ENCODE data around the gene TAF10. TPM values are rescaled to one million over a fixed set of nuclear protein-coding genes. Genes with fewer than 3 reads are reported as not detected.

TAF10 gene
- total RNA-seq, 3 donors from 2014 or later (not counting 1 experiment from before 2014, with no cell fraction given) = 154 to 191 (median 158) TPM

DNA sequence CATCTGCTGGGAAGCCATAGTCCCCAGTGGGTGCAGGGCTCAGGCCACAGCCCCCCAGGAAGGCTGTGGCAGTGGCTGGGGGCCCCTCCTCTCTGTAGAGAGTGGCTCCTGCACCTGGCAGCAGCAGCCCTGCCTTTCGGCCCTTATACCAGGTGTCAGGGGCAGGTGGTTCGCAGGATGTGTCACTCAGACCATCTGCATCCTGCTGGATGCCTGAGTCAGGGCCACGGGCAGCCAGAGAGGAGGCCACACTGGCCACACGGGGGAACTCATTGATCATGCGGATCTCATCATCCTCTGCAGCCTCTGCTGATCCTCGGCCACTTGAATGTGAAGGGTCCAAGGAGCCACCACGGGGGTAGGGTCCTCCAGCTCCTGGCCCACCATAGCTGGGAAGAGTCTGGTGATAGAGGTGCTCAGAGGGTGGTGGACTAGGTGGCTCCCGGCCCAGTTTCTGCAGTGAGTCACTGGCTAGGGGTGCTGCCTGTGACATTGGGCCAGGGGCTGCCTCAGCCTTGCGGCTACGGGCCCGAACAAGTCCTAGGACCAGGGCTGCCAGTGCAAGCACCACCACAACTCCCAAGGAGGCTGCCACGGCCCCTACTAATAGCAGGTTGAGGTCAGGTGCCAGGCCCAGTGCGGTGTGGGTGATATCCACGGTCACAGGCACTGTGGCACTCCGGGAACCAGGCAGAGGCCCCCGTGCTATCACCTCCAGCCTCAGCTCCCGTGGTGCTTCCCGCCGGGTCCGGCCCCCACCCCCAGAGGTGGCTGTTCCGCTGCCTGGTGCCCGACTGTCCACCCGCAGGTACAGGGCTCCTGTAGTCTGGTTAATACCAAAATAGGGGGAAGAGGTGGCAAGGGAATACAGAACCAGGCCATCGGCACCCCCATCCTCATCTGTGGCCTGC lies 10.5 kb upstream of the TAF10 start:
- ATAC-seq (no peak), DNase-seq (no peak)
- no peaks in the 10 kb centered on the region for H3K9me3 Mint-ChIP-seq
- H3K27ac ChIP-seq (ENCODE audit: low read length) = no peak overlapping the region
- H3K36me3 ChIP-seq (ENCODE audit: control insufficient read depth, insufficient read depth, low read length) = no peaks in the 10 kb centered on the region
- no peaks in the 10 kb centered on the region for H3K9me3 ChIP-seq (ENCODE audit: control insufficient read depth, insufficient read depth, low read length)
- no peak overlapping the region for H3K27ac Mint-ChIP-seq
- H3K36me3 Mint-ChIP-seq = no peaks in the 10 kb centered on the region
- peaks cover 26% of the 10 kb centered on the region for H3K4me1 ChIP-seq (ENCODE audit: control insufficient read depth, insufficient read depth, low read length)
- H3K27me3 ChIP-seq (ENCODE audit: control insufficient read depth, insufficient read depth, low read length) = no peaks in the 10 kb centered on the region
- H3K4me1 Mint-ChIP-seq = peaks cover 3 to 9% of the 10 kb centered on the region in 2 donors
- WGBS (ENCODE audit: insufficient coverage) = 89% methylated on average over 24 of the region's 24 CpGs
- TF ChIP-seq, protein P1, sequence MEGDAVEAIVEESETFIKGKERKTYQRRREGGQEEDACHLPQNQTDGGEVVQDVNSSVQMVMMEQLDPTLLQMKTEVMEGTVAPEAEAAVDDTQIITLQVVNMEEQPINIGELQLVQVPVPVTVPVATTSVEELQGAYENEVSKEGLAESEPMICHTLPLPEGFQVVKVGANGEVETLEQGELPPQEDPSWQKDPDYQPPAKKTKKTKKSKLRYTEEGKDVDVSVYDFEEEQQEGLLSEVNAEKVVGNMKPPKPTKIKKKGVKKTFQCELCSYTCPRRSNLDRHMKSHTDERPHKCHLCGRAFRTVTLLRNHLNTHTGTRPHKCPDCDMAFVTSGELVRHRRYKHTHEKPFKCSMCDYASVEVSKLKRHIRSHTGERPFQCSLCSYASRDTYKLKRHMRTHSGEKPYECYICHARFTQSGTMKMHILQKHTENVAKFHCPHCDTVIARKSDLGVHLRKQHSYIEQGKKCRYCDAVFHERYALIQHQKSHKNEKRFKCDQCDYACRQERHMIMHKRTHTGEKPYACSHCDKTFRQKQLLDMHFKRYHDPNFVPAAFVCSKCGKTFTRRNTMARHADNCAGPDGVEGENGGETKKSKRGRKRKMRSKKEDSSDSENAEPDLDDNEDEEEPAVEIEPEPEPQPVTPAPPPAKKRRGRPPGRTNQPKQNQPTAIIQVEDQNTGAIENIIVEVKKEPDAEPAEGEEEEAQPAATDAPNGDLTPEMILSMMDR (IDR thresholded peaks at IDR 0.05) = no peak
- intact Hi-C loops (cut with micrococcal nuclease) = no loop called here
- no peaks in the 10 kb centered on the region for H3K27me3 Mint-ChIP-seq (ENCODE audit: low read depth in 2 of 2)
- H3K4me3 Mint-ChIP-seq = no peak overlapping the region
- no peak overlapping the region for H3K4me3 ChIP-seq (ENCODE audit: low read length)

- H3K36me3 Mint-ChIP-seq = no peaks in the 10 kb centered on the region
- no peaks in the 10 kb centered on the region for H3K9me3 ChIP-seq (ENCODE audit: control insufficient read depth, insufficient read depth, low read length)
- DNase-seq (no peak), ATAC-seq (no peak)
- H3K27ac ChIP-seq (ENCODE audit: low read length) = no peak overlapping the region
- TF ChIP-seq, protein P1 (IDR thresholded peaks at IDR 0.05) = no peak
- H3K27me3 Mint-ChIP-seq (ENCODE audit: low read depth in 2 of 2) = no peaks in the 10 kb centered on the region
- intact Hi-C loops (cut with micrococcal nuclease) = no loop called here
- no peak overlapping the region for H3K27ac Mint-ChIP-seq
- peaks cover 26% of the 10 kb centered on the region for H3K4me1 ChIP-seq (ENCODE audit: control insufficient read depth, insufficient read depth, low read length)
- H3K4me3 Mint-ChIP-seq = no peak overlapping the region
- WGBS (ENCODE audit: insufficient coverage) = 89% methylated on average over 16 of the region's 16 CpGs
- peaks cover 0 to 5% of the 10 kb centered on the region in 2 donors for H3K4me1 Mint-ChIP-seq
- H3K4me3 ChIP-seq (ENCODE audit: low read length) = no peak overlapping the region
- H3K36me3 ChIP-seq (ENCODE audit: control insufficient read depth, insufficient read depth, low read length) = peaks cover 2% of the 10 kb centered on the region
- H3K9me3 Mint-ChIP-seq = no peaks in the 10 kb centered on the region
- no peaks in the 10 kb centered on the region for H3K27me3 ChIP-seq (ENCODE audit: control insufficient read depth, insufficient read depth, low read length)
Observed at GRCh38 chr11:6621711-6622211, 9.7 kb upstream of the TAF10 start.

DNA sequence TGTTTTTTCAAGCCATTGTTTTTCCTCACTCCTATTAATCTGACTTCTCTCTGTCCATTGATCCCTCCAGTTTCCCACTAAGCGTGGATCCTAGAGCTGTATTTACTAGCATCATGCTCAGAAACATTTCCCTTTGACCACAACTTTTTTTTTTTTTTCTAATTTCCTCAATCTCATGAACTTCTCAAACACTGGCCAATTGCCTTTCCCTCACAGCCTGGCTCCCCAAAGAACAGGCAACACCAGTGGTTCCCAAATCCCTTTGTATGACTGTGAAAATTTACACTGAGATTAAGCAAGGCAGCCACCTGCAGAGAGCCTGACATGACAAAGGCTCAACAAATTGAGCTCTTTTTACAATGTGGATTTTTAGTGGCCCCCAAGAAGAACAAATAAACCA lies 8.6 kb upstream of the TAF10 start:
- Mint-ChIP-seq H3K9me3 (no peaks in the 10 kb centered on the region), H3K4me1 (peaks cover 0 to 3% of the 10 kb centered on the region in 2 donors), H3K4me3 (no peak overlapping the region), H3K27ac (no peak overlapping the region), H3K36me3 (no peaks in the 10 kb centered on the region), H3K27me3 (ENCODE audit: low read depth in 2 of 2) (no peaks in the 10 kb centered on the region)
- no peak for ATAC-seq
- H3K4me1 ChIP-seq (ENCODE audit: control insufficient read depth, insufficient read depth, low read length) = peaks cover 26% of the 10 kb centered on the region
- intact Hi-C loops (cut with micrococcal nuclease) = no loop called here
- H3K9me3 ChIP-seq (ENCODE audit: control insufficient read depth, insufficient read depth, low read length) = no peaks in the 10 kb centered on the region
- 90% methylated on average over 1 of the region's 1 CpG for WGBS (ENCODE audit: insufficient coverage)
- H3K27ac ChIP-seq (ENCODE audit: low read length) = no peak overlapping the region
- H3K4me3 ChIP-seq (ENCODE audit: low read length) = no peak overlapping the region
- no peaks in the 10 kb centered on the region for H3K27me3 ChIP-seq (ENCODE audit: control insufficient read depth, insufficient read depth, low read length)
- H3K36me3 ChIP-seq (ENCODE audit: control insufficient read depth, insufficient read depth, low read length) = peaks cover 12% of the 10 kb centered on the region
- no peak for DNase-seq
- TF ChIP-seq, protein P1 (IDR thresholded peaks at IDR 0.05) = no peak
